ENCODE data around the gene BPGM.

Gene BPGM

GRCh38 chr7:134724606-134725005 is 78.0 kb downstream of the BPGM start:
- peak; percentile 12 for DNase-seq

- no peak for DNase-seq
Measured at GRCh38 chr7:134726581-134726980, 79.9 kb downstream of the BPGM start.

GRCh38 chr7:134727711-134728110 is 81.1 kb downstream of the BPGM start:
- DNase-seq = no peak
